Cardiac fibroblast (primary cell): Measurements from ENCODE around the gene ARHGEF19.
"Not testable (repeated sequence)": the region's sequence is repeated elsewhere in the genome, so short reads cannot be mapped to it uniquely, and the experiment has no call there.

ENCODE experiments used
- DNase-seq, 2 donors: peaks; one replicate each; pipeline versions ENCODE4 v3.0.0 to v3.0.0-alpha.2; 2010; ENCODE audit warnings: low read depth in 2 of 2
- H3K4me3 ChIP-seq, 2 donors: replicated peaks in 1 of 2; 1 replicate in 1 of 2; 2 replicates in 1 of 2; pipeline ENCODE4 v1.5.1; 2011; ENCODE audit warnings: low read depth in 2 of 2, low read length in 2 of 2, mild to moderate bottlenecking in 2 of 2, moderate library complexity in 1 of 2
- CTCF ChIP-seq: IDR thresholded peaks from one replicate; pipeline ENCODE4 v1.5.1; 2011; ENCODE audit warnings: low read depth, mild to moderate bottlenecking, low read length, inconsistent platforms

Gene ARHGEF19

GRCh38 chr1:16173447-16174260 lies 38.8 kb downstream of the ARHGEF19 start:
- peak; percentile 80 to 83 for DNase-seq
- TF ChIP-seq CTCF: no peak
- H3K4me3 ChIP-seq: no peak overlapping the region

GRCh38 chr1:16172964-16173446 lies 39.4 kb downstream of the ARHGEF19 start:
- TF ChIP-seq CTCF: no peak
- no peak overlapping the region for H3K4me3 ChIP-seq
- DNase-seq: peak; percentile 67 to 79

- H3K4me3 ChIP-seq: no peak overlapping the region
- TF ChIP-seq CTCF: no peak
These were observed 40.1 kb downstream of the ARHGEF19 start for GRCh38 chr1:16172218-16172830.

GRCh38 chr1:16171314-16172151 lies 40.9 kb downstream of the ARHGEF19 start:
- H3K4me3 ChIP-seq: no peak overlapping the region
- no peak for DNase-seq
- TF ChIP-seq CTCF: no peak

More at GRCh38 chr1:16172218-16172830, 40.1 kb downstream of the ARHGEF19 start:
- DNase-seq: no peak

- DNase-seq: no peak
- TF ChIP-seq CTCF: no peak
- no peak overlapping the region for H3K4me3 ChIP-seq
These were observed 42.2 kb downstream of the ARHGEF19 start for GRCh38 chr1:16170283-16170673.

- no peak overlapping the region for H3K4me3 ChIP-seq
- no peak for TF ChIP-seq CTCF
- no peak for DNase-seq
These were observed 43.7 kb downstream of the ARHGEF19 start for GRCh38 chr1:16168622-16169360.

GRCh38 chr1:16168144-16168495 lies 44.3 kb downstream of the ARHGEF19 start:
- not testable (repeated sequence) for DNase-seq, H3K4me3 ChIP-seq
